CD14-positive monocyte (primary cell): ENCODE results near the gene MBP. TPM values are rescaled to one million over a fixed set of nuclear protein-coding genes. Genes with fewer than 3 reads are reported as not detected.
A peak's percentile ranks its signal among the peaks of the same experiment; 100 is the strongest.

Source experiments
- DNase-seq, 3 donors: peaks; one replicate each; pipeline ENCODE4 v3.0.0-alpha.2; 2011 to 2022
- H2AFZ ChIP-seq: 2 replicates; pipeline ENCODE4 v1.6.0; 2012; ENCODE audit warnings: mild to moderate bottlenecking, low read depth, low read length, inconsistent platforms; ENCODE audit not compliant: insufficient read depth, poor library complexity, severe bottlenecking
- H3K27ac ChIP-seq, 2 donors: 1 replicate in 1 of 2; 2 replicates in 1 of 2; pipeline ENCODE4 v1.5.1; 2012 to 2013; ENCODE audit warnings: low read length in 2 of 2, control low read depth in 1 of 2, inconsistent platforms in 1 of 2, low read depth in 1 of 2, mild to moderate bottlenecking in 1 of 2
- H3K27me3 ChIP-seq, 2 donors: one replicate each; pipeline versions ENCODE4 v1.6.0 to v1.6.1; 2011 to 2013; ENCODE audit warnings: low read length in 2 of 2; ENCODE audit not compliant: control insufficient read depth in 2 of 2, insufficient read depth in 2 of 2
- H3K36me3 ChIP-seq, 2 donors: replicated peaks in 1 of 2; 1 replicate in 1 of 2; 2 replicates in 1 of 2; pipeline versions ENCODE4 v1.5.1 to v1.6.1; 2012 to 2013; ENCODE audit warnings: low read length in 2 of 2, control low read depth in 1 of 2, inconsistent platforms in 1 of 2, mild to moderate bottlenecking in 1 of 2; ENCODE audit not compliant: insufficient read depth in 2 of 2, control insufficient read depth in 1 of 2
- H3K4me1 ChIP-seq, 2 donors: 1 replicate in 1 of 2; 2 replicates in 1 of 2; pipeline versions ENCODE4 v1.5.1 to v1.6.1; 2012 to 2013; ENCODE audit warnings: low read length in 2 of 2, control low read depth in 1 of 2, inconsistent platforms in 1 of 2, mild to moderate bottlenecking in 1 of 2, moderate library complexity in 1 of 2; ENCODE audit not compliant: insufficient read depth in 2 of 2, control insufficient read depth in 1 of 2
- H3K4me2 ChIP-seq: replicated peaks from 2 replicates; pipeline ENCODE3; 2012; ENCODE audit warnings: low read length, moderate library complexity, mild to moderate bottlenecking; ENCODE audit not compliant: poor library complexity, severe bottlenecking; ENCODE audit errors: extremely low read depth
- H3K4me3 ChIP-seq, 3 experiments: fragments of 200-600 bp in 1 of 3; sonication (generic) in 1 of 3; replicated peaks in 1 of 3; 1 replicate in 2 of 3; 2 replicates in 1 of 3; pipeline ENCODE4 v1.5.1; 2011 to 2013; ENCODE audit warnings: low read length in 3 of 3, mild to moderate bottlenecking in 3 of 3, control low read depth in 2 of 3, low read depth in 2 of 3, inconsistent platforms in 1 of 3, moderate library complexity in 1 of 3
- H3K79me2 ChIP-seq: 2 replicates; pipeline ENCODE4 v1.6.0; 2012; ENCODE audit warnings: mild to moderate bottlenecking, control low read depth, inconsistent platforms, low read length, moderate library complexity; ENCODE audit not compliant: insufficient read depth
- H3K9ac ChIP-seq: 2 replicates; pipeline ENCODE4 v1.6.0; 2017; ENCODE audit warnings: low read length, mild to moderate bottlenecking; ENCODE audit not compliant: insufficient read depth, poor library complexity, severe bottlenecking
- H3K9me3 ChIP-seq, 2 donors: replicated peaks in 1 of 2; 1 replicate in 1 of 2; 2 replicates in 1 of 2; pipeline versions ENCODE4 v1.5.1 to v1.6.1; 2012 to 2013; ENCODE audit warnings: low read length in 2 of 2, control low read depth in 1 of 2; ENCODE audit not compliant: control insufficient read depth in 1 of 2, insufficient read depth in 1 of 2
- H4K20me1 ChIP-seq: 2 replicates; pipeline ENCODE4 v1.6.0; 2012; ENCODE audit warnings: mild to moderate bottlenecking, low read length, control low read depth, moderate library complexity; ENCODE audit not compliant: insufficient read depth
- H3K27ac Mint-ChIP-seq, 7 donors: one replicate each; pipeline ENCODE4 v1.8.0; 2020; ENCODE audit warnings: mild to moderate bottlenecking in 7 of 7, mixed read lengths in 7 of 7, moderate library complexity in 6 of 7, inconsistent platforms in 2 of 7
- H3K27me3 Mint-ChIP-seq, 3 donors: one replicate each; pipeline ENCODE4 v1.8.0; 2021 to 2022; ENCODE audit warnings: low read depth in 3 of 3, mild to moderate bottlenecking in 3 of 3, mixed read lengths in 3 of 3, moderate library complexity in 3 of 3, inconsistent platforms in 1 of 3
- H3K36me3 Mint-ChIP-seq, 2 donors: one replicate each; pipeline ENCODE4 v1.8.0; 2020; ENCODE audit warnings: mixed read lengths in 2 of 2, inconsistent platforms in 1 of 2, mild to moderate bottlenecking in 1 of 2
- H3K4me1 Mint-ChIP-seq: one replicate; pipeline ENCODE4 v1.8.0; 2020; ENCODE audit warnings: mild to moderate bottlenecking, mixed read lengths
- H3K4me3 Mint-ChIP-seq, 2 donors: one replicate each; pipeline ENCODE4 v1.8.0; 2020; ENCODE audit warnings: mild to moderate bottlenecking in 2 of 2, mixed read lengths in 2 of 2, moderate library complexity in 1 of 2
- H3K9me3 Mint-ChIP-seq, 7 donors: one replicate each; pipeline ENCODE4 v1.8.0; 2020 to 2022; ENCODE audit warnings: mixed read lengths in 7 of 7, mild to moderate bottlenecking in 6 of 7, moderate library complexity in 6 of 7, inconsistent platforms in 2 of 7
- CTCF ChIP-seq: fragments of 200-600 bp; IDR thresholded peaks from one replicate; pipeline ENCODE4 v1.8.0; 2022; ENCODE audit warnings: antibody characterized with exemption, mild to moderate bottlenecking
- WGBS: methylation state at CpG from one replicate; pipeline ENCODE4 v1.1.5; 2013; ENCODE audit warnings: missing lambda C conversion rate; ENCODE audit not compliant: insufficient coverage; 5-methylcytosine and 5-hydroxymethylcytosine counted together
- intact Hi-C, 2 donors: fragments of 100-400 bp; cut with micrococcal nuclease; formaldehyde crosslinking; loops; one replicate each; pipeline versions ENCODE4 v1.15.0 to v1.15.1; 2023
- polyA plus RNA-seq, 3 donors: library from polyadenylated mRNA; depleted of rRNA in 1 of 3; unstranded in 2 of 3; stranded (reverse) in 1 of 3; fragments of 300-500 nt in 2 of 3; fragments of >200 nt in 1 of 3; fragmentation: Illumina TruSeq in 2 of 3; gene quantifications; 1 replicate in 2 of 3; 2 replicates in 1 of 3; pipeline ENCODE4 v1.2.3, GENCODE V29; 2012 to 2021

The MBP gene
- polyA plus RNA-seq, 3 donors: 47.7 to 81.0 (median 50.4) TPM

DNA sequence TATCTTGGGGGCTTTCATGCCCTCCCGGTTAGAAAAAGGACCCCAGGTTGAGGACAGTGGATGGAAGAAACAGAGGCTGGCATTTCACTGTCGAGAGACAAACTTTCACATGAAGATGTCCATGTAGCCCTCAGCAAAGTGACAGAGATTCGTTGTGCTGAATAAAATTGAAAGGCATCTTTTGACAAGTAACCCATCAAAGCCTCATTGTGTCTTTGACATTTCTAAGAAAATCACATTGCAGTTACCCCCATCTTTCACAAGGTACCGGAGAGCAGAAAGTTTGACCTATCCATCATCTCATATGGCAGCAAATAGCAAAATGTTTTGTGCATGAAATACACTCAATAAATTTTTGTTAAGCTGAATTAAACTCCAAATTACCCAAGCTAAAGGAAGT, 2.0 kb upstream of the MBP start:
- Mint-ChIP-seq H3K36me3 (peaks cover 18 to 19% of the 10 kb centered on the region in 2 donors), H3K4me1 (peaks cover 36% of the 10 kb centered on the region), H3K9me3 (peaks cover 0 to 11% (median 4%) of the 10 kb centered on the region in 7 donors), H3K27me3 (peaks cover 0 to 4% (median 4%) of the 10 kb centered on the region in 3 donors), H3K27ac (peak overlapping the region in 4 of 7 donors; percentile 10 to 93 (median 52)), H3K4me3 (peak overlapping the region in 1 of 2 donors; percentile 31)
- H3K9ac ChIP-seq: no peak overlapping the region
- DNase-seq: no peak
- H3K4me2 ChIP-seq: peak overlapping the region; percentile 67
- H3K4me3 ChIP-seq: no peak overlapping the region
- H4K20me1 ChIP-seq: peaks cover 7% of the 10 kb centered on the region
- peaks cover 0 to 5% of the 10 kb centered on the region in 2 donors for H3K9me3 ChIP-seq
- H3K79me2 ChIP-seq: peaks cover 30% of the 10 kb centered on the region
- intact Hi-C loops: loop anchor here in 1 of 2 donors (5.0 kb wide), 2 partner anchors 48 to 73 kb away; no protein-coding TSS in a partner anchor
- peak overlapping the region in 1 of 2 donors; percentile 99 for H3K27ac ChIP-seq
- H3K36me3 ChIP-seq: peaks cover 0 to 2% of the 10 kb centered on the region in 2 donors
- TF ChIP-seq CTCF: no peak
- 72% methylated on average over 3 of the region's 4 CpGs for WGBS
- H3K27me3 ChIP-seq: no peaks in the 10 kb centered on the region
- no peak overlapping the region for H2AFZ ChIP-seq
- H3K4me1 ChIP-seq: peaks cover 34 to 38% of the 10 kb centered on the region in 2 donors

- peak overlapping the region; percentile 60 to 99 for H3K27ac ChIP-seq
- H3K9me3 ChIP-seq: peaks cover 0 to 5% of the 10 kb centered on the region in 2 donors
- peak overlapping the region; percentile 30 for H2AFZ ChIP-seq
- peaks cover 24 to 25% of the 10 kb centered on the region in 2 donors for H3K36me3 Mint-ChIP-seq
- peaks cover 0 to 4% (median 4%) of the 10 kb centered on the region in 3 donors for H3K27me3 Mint-ChIP-seq
- no peaks in the 10 kb centered on the region for H3K27me3 ChIP-seq
- peak overlapping the region; percentile 78 to 93 (median 82) for H3K27ac Mint-ChIP-seq
- peak overlapping the region; percentile 85 to 93 for H3K4me3 Mint-ChIP-seq
- H4K20me1 ChIP-seq: peaks cover 7% of the 10 kb centered on the region
- peaks cover 40% of the 10 kb centered on the region for H3K4me1 Mint-ChIP-seq
- H3K4me3 ChIP-seq: peak overlapping the region; percentile 47 to 83 (median 56)
- peaks cover 36% of the 10 kb centered on the region for H3K79me2 ChIP-seq
- 15% methylated on average over 9 of the region's 12 CpGs for WGBS
- H3K4me2 ChIP-seq: peak overlapping the region; percentile 67
- peak overlapping the region; percentile 100 for H3K9ac ChIP-seq
- H3K9me3 Mint-ChIP-seq: peaks cover 0 to 10% (median 4%) of the 10 kb centered on the region in 7 donors
- H3K4me1 ChIP-seq: peaks cover 37 to 42% of the 10 kb centered on the region in 2 donors
- H3K36me3 ChIP-seq: peaks cover 3 to 7% of the 10 kb centered on the region in 2 donors
- peak; percentile 50 for TF ChIP-seq CTCF
- peak; percentile 65 to 74 (median 71) for DNase-seq
- intact Hi-C loops: loop anchor here in 1 of 2 donors (5.0 kb wide), 2 partner anchors 48 to 73 kb away; no protein-coding TSS in a partner anchor
Measured at GRCh38 chr18:77133835-77134496, 1.4 kb upstream of the MBP start.
